Activated CD4-positive, alpha-beta memory T cell treated with anti-CD3 and anti-CD28 coated beads for 36 hours (primary cell): ENCODE measurements around the gene HAPLN1. TPM values are rescaled to one million over a fixed set of nuclear protein-coding genes. Genes with fewer than 3 reads are reported as not detected.
A peak's percentile ranks its signal among the peaks of the same experiment; 100 is the strongest.
"Not testable (repeated sequence)": the region's sequence is repeated elsewhere in the genome, so short reads cannot be mapped to it uniquely, and the experiment has no call there.

Experiments used
- CTCF ChIA-PET: fragments of 350-600 bp; sonication (Branson Sonifier 250); formaldehyde crosslinking; loops from one replicate; lab custom pipeline; 2021; ENCODE audit warnings: antibody characterized with exemption, inconsistent platforms; lab: Charles Lee
- POLR2A ChIA-PET: fragments of 350-600 bp; sonication (Branson Sonifier 250); formaldehyde crosslinking; loops from one replicate; lab custom pipeline; 2021; ENCODE audit warnings: antibody characterized with exemption; lab: Charles Lee
- DNase-seq: peaks from one replicate; pipeline ENCODE4 v3.0.0-alpha.2; 2020
- H3K27ac Mint-ChIP-seq: one replicate; pipeline ENCODE4 v1.8.0; 2021; ENCODE audit warnings: mixed read lengths
- H3K27me3 Mint-ChIP-seq: one replicate; pipeline ENCODE4 v1.8.0; 2021; ENCODE audit warnings: mixed read lengths
- H3K36me3 Mint-ChIP-seq: one replicate; pipeline ENCODE4 v1.8.0; 2021; ENCODE audit warnings: mixed read lengths
- H3K4me1 Mint-ChIP-seq: one replicate; pipeline ENCODE4 v1.8.0; 2021; ENCODE audit warnings: low read depth, mixed read lengths
- H3K4me3 Mint-ChIP-seq: one replicate; pipeline ENCODE4 v1.8.0; 2021; ENCODE audit warnings: mild to moderate bottlenecking, mixed read lengths
- H3K9me3 Mint-ChIP-seq: one replicate; pipeline ENCODE4 v1.8.0; 2021; ENCODE audit warnings: mixed read lengths
- intact Hi-C: fragments of 100-400 bp; cut with micrococcal nuclease; formaldehyde crosslinking; loops from one replicate; pipeline ENCODE4 v1.15.1; 2023
- total RNA-seq, 2 experiments: library from RNA; stranded (reverse); gene quantifications; one replicate each; pipeline ENCODE4 v1.2.3, GENCODE V29; 2021

Gene HAPLN1
- not detected for total RNA-seq

DNA sequence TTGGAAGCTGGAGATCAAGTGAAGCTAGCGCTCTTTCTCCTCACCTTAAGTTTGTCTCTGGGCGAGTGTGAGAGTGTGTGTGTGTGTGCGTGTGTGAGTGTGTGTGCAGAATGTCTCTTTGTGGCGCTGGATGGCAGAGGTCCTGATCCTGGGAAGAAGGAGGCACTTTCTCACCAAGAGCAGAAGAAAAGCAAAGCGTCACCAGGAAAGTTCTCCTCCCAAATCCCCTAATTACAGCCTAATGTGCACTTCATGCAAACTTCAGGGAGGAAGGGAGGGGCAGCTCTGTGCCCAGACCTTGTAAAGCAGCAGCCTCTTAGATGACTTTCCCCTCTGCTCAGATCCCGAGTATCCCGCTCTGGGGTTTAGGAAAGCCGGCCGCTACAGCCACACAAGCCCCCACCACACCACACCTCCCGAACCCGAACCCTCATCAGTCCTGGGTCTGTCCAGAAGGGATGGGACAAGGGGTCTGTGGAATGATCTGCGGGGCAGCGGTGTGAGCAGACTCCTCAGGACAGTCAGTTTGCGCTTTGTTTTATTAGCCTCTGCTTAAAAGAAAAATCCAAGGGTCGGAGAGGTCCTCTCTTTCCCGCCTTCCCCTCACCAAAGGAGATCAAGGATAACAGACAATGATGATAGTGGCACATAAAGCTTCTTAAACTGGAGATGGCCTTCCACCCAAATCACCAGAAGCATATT lies at the start of gene HAPLN1:
TSS of gene HAPLN1 (minus strand) at position 20 of the 702 bp plus-strand sequence. CDS start 47,332 bp downstream, outside the sequence.
- no peaks in the 10 kb centered on the region for H3K9me3 Mint-ChIP-seq
- POLR2A ChIA-PET: no interaction called here

DNA sequence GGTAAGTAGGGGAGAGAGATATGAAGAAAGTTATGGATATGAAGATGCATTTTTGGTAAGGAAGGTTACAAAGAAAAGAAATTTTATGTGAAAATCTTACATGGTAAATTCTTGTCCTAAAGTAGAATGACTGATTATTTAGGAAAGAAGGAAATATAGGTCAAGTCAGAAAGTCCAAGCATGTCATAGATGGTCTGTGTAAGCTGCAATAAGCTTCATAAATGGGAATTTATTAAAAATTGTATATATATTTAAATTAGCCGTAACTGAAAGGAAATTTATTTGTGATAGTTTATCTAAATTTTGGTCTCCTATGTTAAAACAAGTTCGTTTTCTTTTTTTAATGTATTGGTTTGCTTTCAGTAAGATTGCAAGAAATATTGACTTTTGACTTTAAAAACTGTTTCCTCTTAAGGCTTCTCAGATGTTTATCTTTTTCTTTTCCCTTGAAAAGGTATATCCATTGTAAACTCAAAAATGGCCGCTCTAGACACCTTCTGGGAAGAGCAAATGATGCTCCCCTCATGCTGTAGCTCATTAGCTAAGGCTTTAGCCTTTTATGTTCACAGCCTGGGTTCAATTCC lies 46.8 kb upstream of the HAPLN1 start:
- ChIA-PET CTCF (no interaction called here), POLR2A (no interaction called here)
- no peaks in the 10 kb centered on the region for H3K27me3 Mint-ChIP-seq
- DNase-seq: no peak
- H3K4me3 Mint-ChIP-seq: no peak overlapping the region
- no peaks in the 10 kb centered on the region for H3K36me3 Mint-ChIP-seq
- H3K4me1 Mint-ChIP-seq: no peaks in the 10 kb centered on the region
- peaks cover 24% of the 10 kb centered on the region for H3K9me3 Mint-ChIP-seq
- intact Hi-C loops: no loop called here
- H3K27ac Mint-ChIP-seq: no peak overlapping the region

More for the DNA sequence above, at the start of gene HAPLN1:
- CTCF ChIA-PET: no interaction called here
- Mint-ChIP-seq H3K36me3 (no peaks in the 10 kb centered on the region), H3K27me3 (peaks cover 50% of the 10 kb centered on the region), H3K27ac (no peak within 1 kb of the TSS), H3K4me1 (peaks cover 6% of the 10 kb centered on the region), H3K4me3 (peak within 1 kb of the TSS; percentile 46)
- intact Hi-C loops: no loop called here
- DNase-seq: no peak

DNA sequence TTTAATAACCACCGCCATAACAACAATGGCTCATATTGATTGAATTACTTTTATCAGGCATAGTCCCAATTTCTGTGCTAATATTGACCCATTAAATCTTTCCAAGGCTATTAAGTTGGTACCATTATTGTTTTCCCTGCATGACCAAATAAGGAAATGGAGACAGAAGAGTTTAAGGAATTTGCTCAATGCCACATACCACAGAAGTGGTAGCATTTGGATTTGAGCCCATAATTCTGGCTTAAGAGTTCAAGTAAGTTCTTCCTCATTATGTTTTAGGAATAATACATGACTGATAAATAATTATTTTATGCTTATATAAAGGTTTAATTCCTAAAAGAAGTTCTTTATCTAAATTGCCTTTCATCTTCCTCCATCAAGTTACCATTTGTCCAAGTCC lies 43.4 kb upstream of the HAPLN1 start:
- no peak overlapping the region for H3K27ac Mint-ChIP-seq
- H3K4me1 Mint-ChIP-seq: no peaks in the 10 kb centered on the region
- intact Hi-C loops: no loop called here
- no peaks in the 10 kb centered on the region for H3K27me3 Mint-ChIP-seq
- ChIA-PET CTCF (no interaction called here), POLR2A (no interaction called here)
- no peak overlapping the region for H3K4me3 Mint-ChIP-seq
- H3K9me3 Mint-ChIP-seq: peaks cover 24% of the 10 kb centered on the region
- no peaks in the 10 kb centered on the region for H3K36me3 Mint-ChIP-seq
- no peak for DNase-seq

DNA sequence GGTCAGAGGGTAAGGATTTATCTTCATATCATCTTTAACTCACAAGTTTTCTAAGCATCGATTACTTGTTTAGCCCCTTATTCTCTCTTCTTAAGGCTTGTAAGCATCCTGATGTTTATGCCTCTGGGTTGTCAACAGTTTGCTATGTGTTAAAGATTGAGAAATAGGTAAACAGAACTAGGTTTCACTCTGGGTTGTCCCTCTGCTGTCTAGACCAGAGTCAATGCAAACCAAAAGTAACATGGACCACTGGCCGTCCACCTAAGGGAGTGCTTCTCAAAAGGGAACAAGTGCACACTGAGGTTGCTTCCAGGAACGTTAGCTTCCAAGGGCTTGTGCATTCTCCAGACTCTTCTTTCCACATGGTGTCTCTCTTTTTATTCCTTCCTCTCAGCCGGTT lies 39.9 kb upstream of the HAPLN1 start:
- intact Hi-C loops: no loop called here
- H3K4me1 Mint-ChIP-seq: no peaks in the 10 kb centered on the region
- DNase-seq: no peak
- H3K9me3 Mint-ChIP-seq: no peaks in the 10 kb centered on the region
- ChIA-PET CTCF (no interaction called here), POLR2A (no interaction called here)
- H3K27ac Mint-ChIP-seq: no peak overlapping the region
- H3K4me3 Mint-ChIP-seq: no peak overlapping the region
- H3K36me3 Mint-ChIP-seq: no peaks in the 10 kb centered on the region
- no peaks in the 10 kb centered on the region for H3K27me3 Mint-ChIP-seq

DNA sequence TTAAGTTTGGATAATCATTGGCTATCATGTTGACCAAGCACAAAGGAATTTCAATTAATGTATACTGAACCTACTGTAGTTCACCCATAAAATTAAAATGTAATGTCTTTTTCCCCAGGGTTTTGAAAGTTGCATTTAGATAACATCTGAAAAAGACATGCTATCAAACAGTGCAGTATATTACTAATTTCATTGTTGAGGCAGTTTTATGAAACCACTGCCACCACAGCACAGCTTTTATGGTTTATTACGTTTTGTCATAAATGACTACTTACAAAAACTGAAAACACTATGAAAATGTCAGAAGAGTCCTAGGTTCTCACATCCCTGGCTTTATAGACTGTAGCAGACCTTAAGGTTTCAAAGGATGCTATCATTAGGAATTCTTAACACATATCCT lies 32.0 kb upstream of the HAPLN1 start:
- Mint-ChIP-seq H3K27me3 (peaks cover 3% of the 10 kb centered on the region), H3K4me1 (no peaks in the 10 kb centered on the region), H3K36me3 (no peaks in the 10 kb centered on the region), H3K4me3 (no peak overlapping the region), H3K27ac (no peak overlapping the region), H3K9me3 (peaks cover 5% of the 10 kb centered on the region)
- ChIA-PET CTCF (no interaction called here), POLR2A (no interaction called here)
- no peak for DNase-seq
- intact Hi-C loops: no loop called here

DNA sequence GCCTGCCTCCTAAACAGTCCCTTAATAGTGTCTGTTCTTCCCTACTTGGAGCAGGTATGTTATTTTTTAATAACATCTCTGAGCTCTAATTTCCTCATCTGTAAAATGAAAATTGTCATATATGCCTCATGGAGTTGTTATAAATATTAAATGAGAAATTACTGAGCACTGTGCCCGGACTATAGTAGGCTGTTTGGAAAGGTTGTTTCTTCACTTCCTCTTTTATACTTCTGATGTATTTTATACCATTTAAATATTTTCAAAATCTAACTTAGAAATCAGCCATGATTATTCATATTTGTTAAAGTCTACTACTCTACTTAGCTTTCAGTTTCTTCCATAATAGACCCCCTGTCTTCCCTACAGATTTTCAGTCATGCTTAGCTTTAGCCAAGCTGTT lies 30.5 kb upstream of the HAPLN1 start:
- H3K27me3 Mint-ChIP-seq: peaks cover 3% of the 10 kb centered on the region
- H3K4me1 Mint-ChIP-seq: no peaks in the 10 kb centered on the region
- H3K36me3 Mint-ChIP-seq: no peaks in the 10 kb centered on the region
- H3K9me3 Mint-ChIP-seq: peaks cover 5% of the 10 kb centered on the region
- no peak for DNase-seq
- H3K4me3 Mint-ChIP-seq: no peak overlapping the region
- H3K27ac Mint-ChIP-seq: no peak overlapping the region
- ChIA-PET CTCF (no interaction called here), POLR2A (no interaction called here)
- intact Hi-C loops: no loop called here

DNA sequence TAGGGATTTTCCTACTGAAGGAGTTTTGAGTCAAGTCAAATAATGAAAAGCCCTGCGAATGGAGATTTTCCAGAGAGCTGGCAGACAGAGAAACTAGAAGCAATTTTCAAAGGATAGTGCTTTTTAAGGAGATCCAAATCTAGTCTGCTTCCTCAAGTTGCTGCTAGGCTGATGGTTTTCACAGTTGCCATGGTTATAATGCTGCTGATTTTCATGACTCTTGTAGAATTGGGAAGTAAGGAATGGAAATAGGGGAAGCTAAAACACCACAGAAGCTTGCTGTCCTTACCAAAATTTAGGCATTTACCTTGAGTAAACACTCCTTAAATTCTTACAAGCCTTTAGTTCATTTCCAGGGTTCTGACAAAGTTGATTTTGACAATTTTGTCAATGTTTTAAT lies 30.1 kb upstream of the HAPLN1 start:
- POLR2A ChIA-PET: no interaction called here
- H3K27me3 Mint-ChIP-seq: peaks cover 3% of the 10 kb centered on the region
- CTCF ChIA-PET: no interaction called here
- intact Hi-C loops: no loop called here
- no peaks in the 10 kb centered on the region for H3K36me3 Mint-ChIP-seq
- no peak for DNase-seq
- peaks cover 5% of the 10 kb centered on the region for H3K9me3 Mint-ChIP-seq
- no peak overlapping the region for H3K4me3 Mint-ChIP-seq
- no peak overlapping the region for H3K27ac Mint-ChIP-seq
- H3K4me1 Mint-ChIP-seq: no peaks in the 10 kb centered on the region

DNA sequence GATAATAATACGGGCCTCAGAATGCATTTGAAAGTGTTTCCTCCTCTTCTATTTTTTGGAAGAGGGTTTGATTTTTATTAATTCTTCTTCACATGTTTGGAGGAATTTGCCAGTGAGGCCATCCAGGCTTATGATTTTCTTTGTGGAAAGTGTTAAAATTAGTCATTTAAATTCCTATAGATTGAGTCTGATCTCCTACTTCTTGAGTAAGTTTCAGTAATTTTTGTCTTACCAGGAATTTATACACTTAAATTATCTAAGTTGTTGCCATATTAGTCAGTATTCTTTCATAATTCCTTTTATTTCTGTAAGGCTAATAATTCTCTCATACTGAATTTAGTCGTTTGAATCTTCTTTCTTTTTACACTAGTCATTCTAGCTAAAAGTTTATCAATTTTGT lies 25.2 kb upstream of the HAPLN1 start:
- no peaks in the 10 kb centered on the region for H3K4me1 Mint-ChIP-seq
- POLR2A ChIA-PET: no interaction called here
- DNase-seq: no peak
- peaks cover 5% of the 10 kb centered on the region for H3K9me3 Mint-ChIP-seq
- H3K27me3 Mint-ChIP-seq: peaks cover 4% of the 10 kb centered on the region
- H3K36me3 Mint-ChIP-seq: no peaks in the 10 kb centered on the region
- H3K27ac Mint-ChIP-seq: no peak overlapping the region
- no peak overlapping the region for H3K4me3 Mint-ChIP-seq
- intact Hi-C loops: no loop called here
- CTCF ChIA-PET: no interaction called here

DNA sequence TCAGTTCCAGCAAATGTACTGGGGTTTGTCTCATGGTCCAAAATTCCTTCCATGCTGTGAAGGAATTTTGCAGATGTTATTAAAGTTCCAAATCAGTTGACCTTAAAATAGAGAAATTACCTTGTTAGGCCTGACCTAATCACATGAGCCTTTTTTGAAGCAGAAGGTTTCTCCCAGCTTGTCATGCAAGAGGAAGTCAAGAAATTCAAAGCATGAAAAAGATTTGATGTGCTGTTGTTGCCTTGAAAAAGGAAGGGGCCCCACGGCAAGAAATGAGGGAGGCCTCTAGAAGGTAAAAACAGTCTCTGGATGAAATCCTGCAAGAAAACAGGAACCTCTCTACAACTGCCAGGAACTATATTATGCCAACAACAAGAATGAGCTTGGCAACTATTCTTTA lies 24.2 kb upstream of the HAPLN1 start:
- Mint-ChIP-seq H3K27ac (no peak overlapping the region), H3K4me1 (no peaks in the 10 kb centered on the region), H3K4me3 (no peak overlapping the region), H3K9me3 (peaks cover 5% of the 10 kb centered on the region), H3K36me3 (no peaks in the 10 kb centered on the region), H3K27me3 (peaks cover 4% of the 10 kb centered on the region)
- intact Hi-C loops: no loop called here
- DNase-seq: no peak
- POLR2A ChIA-PET: no interaction called here
- CTCF ChIA-PET: no interaction called here

DNA sequence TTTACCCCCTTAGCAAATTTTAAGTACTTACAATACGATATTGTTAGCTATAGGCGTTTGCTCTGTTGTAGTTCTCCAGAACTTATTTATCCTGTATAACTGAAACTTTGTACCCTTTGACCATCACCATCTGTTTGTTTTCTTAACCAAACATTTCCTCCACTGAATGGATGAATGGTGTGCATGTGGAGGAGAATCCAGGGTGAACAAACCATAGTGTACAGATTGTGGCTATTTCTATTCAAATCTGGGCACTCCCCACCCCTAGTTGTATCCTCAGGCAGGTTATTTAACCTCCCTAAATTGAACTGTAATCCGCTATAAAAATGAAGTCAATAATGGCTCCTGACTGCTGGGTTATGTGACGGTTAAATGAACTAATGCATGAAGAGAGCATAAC lies 21.4 kb upstream of the HAPLN1 start:
- Mint-ChIP-seq H3K4me3 (no peak overlapping the region), H3K27ac (no peak overlapping the region), H3K9me3 (no peaks in the 10 kb centered on the region), H3K4me1 (no peaks in the 10 kb centered on the region), H3K27me3 (peaks cover 3% of the 10 kb centered on the region), H3K36me3 (no peaks in the 10 kb centered on the region)
- ChIA-PET POLR2A (no interaction called here), CTCF (no interaction called here)
- DNase-seq: no peak
- intact Hi-C loops: no loop called here

DNA sequence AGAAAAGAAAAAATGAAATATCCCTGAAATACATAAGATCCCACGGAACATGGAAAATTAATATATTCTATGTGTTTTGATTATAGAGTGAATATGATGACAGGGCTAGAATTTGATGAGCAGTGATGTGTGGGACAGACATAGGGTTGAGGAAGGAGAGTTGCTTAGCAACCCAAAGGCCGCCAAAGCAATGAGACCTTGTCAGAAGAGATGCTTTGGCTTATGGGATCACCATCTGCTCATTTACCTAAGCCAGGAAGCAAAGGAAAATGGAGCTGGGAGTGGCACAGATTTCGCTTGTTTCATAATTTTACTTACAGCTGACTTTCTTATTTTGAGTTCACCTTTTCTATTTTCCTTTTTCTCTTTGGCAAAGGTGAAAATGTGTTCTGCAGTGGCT lies 20.9 kb upstream of the HAPLN1 start:
- ChIA-PET CTCF (no interaction called here), POLR2A (no interaction called here)
- H3K27ac Mint-ChIP-seq: no peak overlapping the region
- no peaks in the 10 kb centered on the region for H3K36me3 Mint-ChIP-seq
- no peaks in the 10 kb centered on the region for H3K9me3 Mint-ChIP-seq
- H3K4me1 Mint-ChIP-seq: no peaks in the 10 kb centered on the region
- DNase-seq: no peak
- intact Hi-C loops: no loop called here
- peaks cover 3% of the 10 kb centered on the region for H3K27me3 Mint-ChIP-seq
- no peak overlapping the region for H3K4me3 Mint-ChIP-seq

DNA sequence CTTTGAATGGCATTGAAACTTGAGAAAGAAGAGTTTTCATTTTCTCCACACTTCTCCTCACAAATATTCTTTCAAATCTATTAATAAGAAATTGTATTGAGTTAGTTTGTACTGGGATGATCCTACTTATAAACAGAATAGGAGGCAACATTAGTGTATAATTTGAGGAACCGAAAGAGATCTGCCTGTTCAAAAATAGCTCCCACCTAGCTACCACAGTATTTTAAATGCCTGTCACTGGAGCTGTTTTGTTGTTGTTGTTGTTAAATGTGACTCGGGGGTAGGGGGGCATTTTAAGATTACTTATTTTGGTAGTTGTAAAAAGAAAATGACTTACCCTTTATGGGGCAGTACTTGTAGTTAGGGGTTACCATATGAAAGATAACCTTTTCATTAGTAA lies 20.1 kb upstream of the HAPLN1 start:
- Mint-ChIP-seq H3K27me3 (peaks cover 3% of the 10 kb centered on the region), H3K4me1 (no peaks in the 10 kb centered on the region), H3K4me3 (no peak overlapping the region), H3K27ac (no peak overlapping the region), H3K9me3 (no peaks in the 10 kb centered on the region), H3K36me3 (no peaks in the 10 kb centered on the region)
- ChIA-PET CTCF (no interaction called here), POLR2A (no interaction called here)
- no peak for DNase-seq
- intact Hi-C loops: no loop called here

DNA sequence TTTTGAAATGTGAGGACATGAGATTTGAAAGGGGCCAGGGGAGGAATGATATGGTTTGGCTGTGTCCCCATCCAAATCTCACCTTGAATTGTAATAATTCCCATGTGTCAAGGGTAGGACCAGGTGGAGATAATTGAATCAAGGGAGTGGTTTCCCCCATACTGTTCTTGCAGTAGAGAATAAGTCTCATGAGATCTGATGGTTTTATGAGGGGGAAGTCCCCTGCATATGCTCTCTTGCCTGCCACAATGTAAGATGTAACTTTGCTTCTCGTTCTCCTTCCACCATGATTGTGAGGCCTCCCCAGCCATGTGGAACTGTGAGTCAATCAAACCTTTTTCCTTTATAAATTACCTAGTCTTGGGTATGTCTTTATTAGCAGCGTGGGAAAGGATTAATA lies 15.5 kb upstream of the HAPLN1 start:
- H3K9me3 Mint-ChIP-seq, POLR2A ChIA-PET, H3K4me3 Mint-ChIP-seq, intact Hi-C loops, H3K36me3 Mint-ChIP-seq, DNase-seq, H3K27ac Mint-ChIP-seq, H3K4me1 Mint-ChIP-seq, H3K27me3 Mint-ChIP-seq: not testable (repeated sequence)
- CTCF ChIA-PET: interaction anchor here (0.6 kb wide), 1 partner anchor 23 kb away, joined by 3 read pairs; no protein-coding TSS in a partner anchor
